Left lung (tissue), 10 donors: ENCODE data around the gene SLC7A1. TPM values are rescaled to one million over a fixed set of nuclear protein-coding genes. Genes with fewer than 3 reads are reported as not detected.

Experiments
- ATAC-seq: fragments of 200-7000 bp; cut with Tn5 transposase; one replicate; pipeline ENCODE4 v1.9.1; 2020; ENCODE audit warnings: moderate library complexity
- DNase-seq, 4 donors: peaks; one replicate each; pipeline ENCODE4 v3.0.0-alpha.2; 2013 to 2020
- H3K27ac ChIP-seq, 2 donors: fragments of 200-600 bp; sonication (generic) in 1 of 2; one replicate each; pipeline versions ENCODE4 v1.5.0 to v1.8.0; 2020 to 2021
- H3K27me3 ChIP-seq, 2 donors: fragments of 200-600 bp; sonication (generic) in 1 of 2; one replicate each; pipeline versions ENCODE4 v1.5.0 to v1.8.0; 2020 to 2021
- H3K36me3 ChIP-seq, 2 donors: fragments of 200-600 bp; sonication (generic) in 1 of 2; one replicate each; pipeline versions ENCODE4 v1.5.0 to v1.8.0; 2020 to 2021
- H3K4me1 ChIP-seq, 2 donors: fragments of 200-600 bp; one replicate each; pipeline ENCODE4 v1.8.0; 2021
- H3K4me3 ChIP-seq, 2 donors: fragments of 200-600 bp; sonication (generic) in 1 of 2; one replicate each; pipeline versions ENCODE4 v1.5.0 to v1.8.0; 2020 to 2021; ENCODE audit warnings: mild to moderate bottlenecking in 1 of 2
- H3K9me3 ChIP-seq, 2 donors: fragments of 200-600 bp; sonication (generic) in 1 of 2; one replicate each; pipeline versions ENCODE4 v1.5.0 to v1.8.0; 2020 to 2021
- CTCF ChIP-seq, 2 donors: fragments of 200-600 bp; sonication (generic) in 1 of 2; IDR thresholded peaks; one replicate each; pipeline versions ENCODE4 v1.5.0 to v1.8.0; 2021; ENCODE audit warnings: antibody characterized with exemption in 2 of 2
- intact Hi-C, 2 donors: fragments of 100-400 bp; cut with DNase I; formaldehyde crosslinking; loops; one replicate each; pipeline versions ENCODE4 v1.11.2 to v1.14.2; 2022
- polyA plus RNA-seq, 6 donors: library from polyadenylated mRNA; unstranded; fragments of 120-200 nt; gene quantifications; one replicate each; pipeline ENCODE4 v1.2.1, GENCODE V29; 2013; ENCODE audit not compliant: insufficient read length in 6 of 6
- total RNA-seq, 2 donors: library from RNA; stranded (reverse); fragmentation: NEBNext Ultra II Directional; extraction: Animal tissue kit (Norgen Biotek cat#: 25700); gene quantifications; one replicate each; pipeline ENCODE4 v1.2.1, GENCODE V29; 2021
- donor health status: DM: no; HTN: yes; CAD: no.
- donor health status: DM: no; HTN: no; CAD: no.

SLC7A1 gene
- total and polyA plus RNA-seq, 8 donors, result 10.0 to 54.2 (median 11.3) TPM

- Histone ChIP-seq H3K36me3 (peaks cover 0 to 18% of the 10 kb centered on the region in 2 donors), H3K9me3 (no peaks in the 10 kb centered on the region), H3K4me1 (no peaks in the 10 kb centered on the region), H3K27ac (no peak overlapping the region), H3K27me3 (peaks cover 0 to 46% of the 10 kb centered on the region in 2 donors), H3K4me3 (no peak overlapping the region)
- intact Hi-C loops, result loop anchor here in 1 of 2 donors (5.0 to 10.0 kb wide), 2 partner anchors 197 to 605 kb away; no protein-coding TSS in a partner anchor
- no peak for TF ChIP-seq CTCF (IDR thresholded peaks at IDR 0.05)
- ATAC-seq (no peak), DNase-seq (no peak)
These were observed 88.1 kb downstream of the SLC7A1 start for GRCh38 chr13:29507356-29507755.

GRCh38 chr13:29505950-29506349 is 89.5 kb downstream of the SLC7A1 start:
- intact Hi-C loops, result loop anchor here in 1 of 2 donors (5.0 to 10.0 kb wide), 2 partner anchors 199 to 606 kb away; no protein-coding TSS in a partner anchor
- ATAC-seq, result no peak
- Histone ChIP-seq H3K9me3 (no peaks in the 10 kb centered on the region), H3K36me3 (peaks cover 0 to 5% of the 10 kb centered on the region in 2 donors), H3K27ac (no peak overlapping the region), H3K27me3 (peaks cover 0 to 49% of the 10 kb centered on the region in 2 donors), H3K4me1 (no peaks in the 10 kb centered on the region), H3K4me3 (no peak overlapping the region)
- DNase-seq, result peak in 1 of 4 donors; percentile 61
- no peak for TF ChIP-seq CTCF (IDR thresholded peaks at IDR 0.05)

- Histone ChIP-seq H3K27ac (no peak overlapping the region), H3K9me3 (no peaks in the 10 kb centered on the region), H3K27me3 (peaks cover 0 to 49% of the 10 kb centered on the region in 2 donors), H3K4me3 (no peak overlapping the region), H3K36me3 (peaks cover 0 to under 1% of the 10 kb centered on the region in 2 donors), H3K4me1 (no peaks in the 10 kb centered on the region)
- no peak for DNase-seq
- intact Hi-C loops, result loop anchor here in 1 of 2 donors (5.0 to 10.0 kb wide), 2 partner anchors 199 to 607 kb away; no protein-coding TSS in a partner anchor
- ATAC-seq, result no peak
- TF ChIP-seq CTCF (IDR thresholded peaks at IDR 0.05), result no peak
These were observed 90.0 kb downstream of the SLC7A1 start for GRCh38 chr13:29505511-29505910.

GRCh38 chr13:29504691-29505090 is 90.8 kb downstream of the SLC7A1 start:
- no peak for TF ChIP-seq CTCF (IDR thresholded peaks at IDR 0.05)
- ATAC-seq (no peak), DNase-seq (no peak)
- H3K9me3 ChIP-seq, result no peaks in the 10 kb centered on the region
- no peak overlapping the region for H3K4me3 ChIP-seq
- no peaks in the 10 kb centered on the region for H3K36me3 ChIP-seq
- peaks cover 0 to 49% of the 10 kb centered on the region in 2 donors for H3K27me3 ChIP-seq
- intact Hi-C loops, result loop anchor here in 1 of 2 donors (5.0 to 10.0 kb wide), 2 partner anchors 200 to 608 kb away; no protein-coding TSS in a partner anchor
- H3K4me1 ChIP-seq, result no peaks in the 10 kb centered on the region
- no peak overlapping the region for H3K27ac ChIP-seq

GRCh38 chr13:29503041-29503837 is 92.2 kb downstream of the SLC7A1 start:
- H3K27ac ChIP-seq, result no peak overlapping the region
- H3K4me3 ChIP-seq, result no peak overlapping the region
- no peak for TF ChIP-seq CTCF (IDR thresholded peaks at IDR 0.05)
- H3K9me3 ChIP-seq, result no peaks in the 10 kb centered on the region
- DNase-seq (peak in 1 of 4 donors; percentile 83), ATAC-seq (no peak)
- intact Hi-C loops, result loop anchor here in 1 of 2 donors (10.0 kb wide), 1 partner anchor 202 kb away; no protein-coding TSS in a partner anchor
- H3K4me1 ChIP-seq, result no peaks in the 10 kb centered on the region
- H3K27me3 ChIP-seq, result peaks cover 0 to 49% of the 10 kb centered on the region in 2 donors
- no peaks in the 10 kb centered on the region for H3K36me3 ChIP-seq
